OCI-LY1 (cell line): ENCODE results near the gene SIVA1.

Source experiments
- H2AFZ ChIP-seq: fragments of 200-600 bp; sonication (generic), shearing (Covaris generic); 2 replicates; pipeline ENCODE4 v1.6.0; 2014; ENCODE audit warnings: antibody characterized with exemption, mild to moderate bottlenecking, low read length
- H3F3A ChIP-seq: fragments of 200-600 bp; sonication (generic), shearing (Covaris generic); 2 replicates; pipeline ENCODE4 v1.6.0; 2014; ENCODE audit warnings: mild to moderate bottlenecking, antibody characterized with exemption, low read length, moderate library complexity; ENCODE audit not compliant: insufficient read depth
- H3K27ac ChIP-seq: fragments of 200-600 bp; sonication (generic); 2 replicates; pipeline ENCODE4 v1.5.1; 2014; ENCODE audit warnings: low read length, mixed run types, mild to moderate bottlenecking, low read depth; ENCODE audit not compliant: poor library complexity, severe bottlenecking
- H3K27me3 ChIP-seq: fragments of 200-600 bp; sonication (generic); 2 replicates; pipeline ENCODE4 v1.6.0; 2014; ENCODE audit warnings: antibody characterized with exemption, mild to moderate bottlenecking, low read length, moderate library complexity; ENCODE audit not compliant: insufficient read depth
- H3K36me3 ChIP-seq: fragments of 200-600 bp; sonication (generic); 2 replicates; pipeline ENCODE4 v1.6.1; 2014; ENCODE audit warnings: mild to moderate bottlenecking, antibody characterized with exemption, low read length, moderate library complexity, mixed read lengths; ENCODE audit not compliant: insufficient read depth
- H3K4me1 ChIP-seq: fragments of 200-600 bp; sonication (generic); 2 replicates; pipeline ENCODE4 v1.5.1; 2014; ENCODE audit warnings: mild to moderate bottlenecking, low read length, moderate library complexity; ENCODE audit not compliant: insufficient read depth, severe bottlenecking
- H3K4me2 ChIP-seq: fragments of 200-600 bp; sonication (generic), shearing (Covaris generic); 2 replicates; pipeline ENCODE4 v1.6.1; 2014; ENCODE audit warnings: low read length
- H3K4me3 ChIP-seq: fragments of 200-600 bp; sonication (generic); 2 replicates; pipeline ENCODE4 v1.5.1; 2014; ENCODE audit warnings: low read length, low read depth, mild to moderate bottlenecking, mixed read lengths; ENCODE audit not compliant: poor library complexity, severe bottlenecking
- H3K79me2 ChIP-seq: fragments of 200-600 bp; shearing (Covaris generic); 2 replicates; pipeline ENCODE4 v1.6.1; 2016; ENCODE audit warnings: mixed run types, low read length, mixed read lengths; ENCODE audit not compliant: insufficient read depth
- H3K9ac ChIP-seq: fragments of 200-600 bp; sonication (generic), shearing (Covaris generic); 2 replicates; pipeline ENCODE4 v1.6.1; 2014; ENCODE audit warnings: mild to moderate bottlenecking, low read length, mixed read lengths
- H3K9me2 ChIP-seq: fragments of 200-600 bp; sonication (generic), shearing (Covaris generic); 2 replicates; pipeline ENCODE4 v1.6.1; 2014; ENCODE audit warnings: low read depth, mild to moderate bottlenecking, low read length, mixed read lengths
- H3K9me3 ChIP-seq: fragments of 200-600 bp; shearing (Covaris generic); 2 replicates; pipeline ENCODE4 v1.6.1; 2014; ENCODE audit warnings: low read length, mixed read lengths
- H4K20me1 ChIP-seq: fragments of 200-600 bp; sonication (generic), shearing (Covaris generic); 2 replicates; pipeline ENCODE4 v1.6.0; 2016; ENCODE audit warnings: mild to moderate bottlenecking, low read length; ENCODE audit not compliant: insufficient read depth
- CTCF ChIP-seq: fragments of 200-600 bp; sonication (generic), shearing (Covaris generic); IDR thresholded peaks from 2 replicates; pipeline ENCODE4 v1.5.1; 2017; ENCODE audit warnings: mild to moderate bottlenecking, antibody characterized with exemption, low read length, moderate library complexity, mixed read lengths
- EZH2 ChIP-seq: fragments of 200-600 bp; sonication (generic), shearing (Covaris generic); IDR thresholded peaks from 2 replicates; pipeline ENCODE4 v1.8.0; 2017; ENCODE audit warnings: borderline replicate concordance, mixed run types, mild to moderate bottlenecking, antibody characterized with exemption, low read length, moderate library complexity, mixed read lengths

Gene SIVA1

GRCh38 chr14:104741108-104741802 is 11.7 kb upstream of the SIVA1 start:
- no peaks in the 10 kb centered on the region for H3K9me2 ChIP-seq

GRCh38 chr14:104741803-104742251 is 11.1 kb upstream of the SIVA1 start:
- Histone ChIP-seq H3K27ac (no peak overlapping the region), H4K20me1 (no peaks in the 10 kb centered on the region), H3K4me2 (no peak overlapping the region), H3K79me2 (no peaks in the 10 kb centered on the region), H3K4me1 (no peaks in the 10 kb centered on the region), H3K9me3 (no peaks in the 10 kb centered on the region), H3K9me2 (no peaks in the 10 kb centered on the region), H2AFZ (no peak overlapping the region), H3K9ac (no peak overlapping the region), H3F3A (no peaks in the 10 kb centered on the region), H3K27me3 (peaks cover 27% of the 10 kb centered on the region; the same call in 1 of the 2 replicates), H3K4me3 (no peak overlapping the region), H3K36me3 (no peaks in the 10 kb centered on the region)
- TF ChIP-seq EZH2 = no peak
- TF ChIP-seq CTCF = no peak

More at GRCh38 chr14:104741108-104741802, 11.7 kb upstream of the SIVA1 start:
- no peak overlapping the region for H3K4me3 ChIP-seq
- no peaks in the 10 kb centered on the region for H3K36me3 ChIP-seq
- H3K27ac ChIP-seq = no peak overlapping the region
- TF ChIP-seq EZH2 = no peak
- no peak for TF ChIP-seq CTCF
- H3K9me3 ChIP-seq = no peaks in the 10 kb centered on the region
- no peaks in the 10 kb centered on the region for H3K4me1 ChIP-seq
- no peak overlapping the region for H2AFZ ChIP-seq
- H3K4me2 ChIP-seq = no peak overlapping the region
- peaks cover 27% of the 10 kb centered on the region; the same call in 1 of the 2 replicates for H3K27me3 ChIP-seq
- no peaks in the 10 kb centered on the region for H4K20me1 ChIP-seq
- H3K9ac ChIP-seq = no peak overlapping the region
- no peaks in the 10 kb centered on the region for H3K79me2 ChIP-seq
- H3F3A ChIP-seq = no peaks in the 10 kb centered on the region

GRCh38 chr14:104742586-104743455 is 10.1 kb upstream of the SIVA1 start:
- no peak overlapping the region for H3K4me2 ChIP-seq
- no peak overlapping the region for H3K4me3 ChIP-seq
- H4K20me1 ChIP-seq = no peaks in the 10 kb centered on the region
- H2AFZ ChIP-seq = no peak overlapping the region
- no peak overlapping the region for H3K9ac ChIP-seq
- no peaks in the 10 kb centered on the region for H3F3A ChIP-seq
- H3K9me2 ChIP-seq = no peaks in the 10 kb centered on the region
- no peaks in the 10 kb centered on the region for H3K79me2 ChIP-seq
- H3K36me3 ChIP-seq = no peaks in the 10 kb centered on the region
- peaks cover 22% of the 10 kb centered on the region; the same call in 1 of the 2 replicates for H3K27me3 ChIP-seq
- TF ChIP-seq CTCF = no peak
- no peak for TF ChIP-seq EZH2
- no peak overlapping the region for H3K27ac ChIP-seq
- no peaks in the 10 kb centered on the region for H3K4me1 ChIP-seq
- no peaks in the 10 kb centered on the region for H3K9me3 ChIP-seq
